H1 (cell line): ENCODE data around the gene TNS3. TPM values are rescaled to one million over a fixed set of nuclear protein-coding genes. Genes with fewer than 3 reads are reported as not detected.

Source experiments
- CTCF ChIA-PET: fragments of 300-600 bp; sonication (Branson Sonifier 250); formaldehyde crosslinking; loops from one replicate; lab custom pipeline; 2021; ENCODE audit not compliant: partially characterized antibody; lab: Charles Lee
- POLR2A ChIA-PET: fragments of 300-600 bp; sonication (Branson Sonifier 250); formaldehyde crosslinking; loops from one replicate; lab custom pipeline; 2021; ENCODE audit warnings: inconsistent platforms; ENCODE audit not compliant: partially characterized antibody; lab: Charles Lee
- DNase-seq, 2 experiments: peaks; one replicate each; pipeline versions ENCODE4 v3.0.0 to v3.0.0-alpha.2; 2010 to 2022; ENCODE audit warnings: low spot score in 2 of 2, low read depth in 1 of 2, mixed read lengths in 1 of 2
- FAIRE-seq: peaks from 2 replicates; lab custom pipeline; 2011; peaks lifted over from hg19 to GRCh38; lab: Jason Lieb, UNC
- H2AFZ ChIP-seq: 2 replicates; pipeline ENCODE4 v1.8.1; 2012; ENCODE audit warnings: low read length, inconsistent platforms
- H2AK5ac ChIP-seq: 2 replicates; pipeline ENCODE4 v1.6.1; 2013; ENCODE audit warnings: low read depth, low read length
- H2BK120ac ChIP-seq: replicated peaks from 2 replicates; pipeline ENCODE3; 2013; ENCODE audit warnings: low read depth, low read length, inconsistent platforms
- H2BK12ac ChIP-seq: 2 replicates; pipeline ENCODE4 v1.6.1; 2013; ENCODE audit warnings: low read depth, low read length
- H2BK15ac ChIP-seq: 2 replicates; pipeline ENCODE4 v1.6.1; 2013; ENCODE audit warnings: low read length
- H2BK20ac ChIP-seq: 2 replicates; pipeline ENCODE4 v1.6.1; 2013; ENCODE audit warnings: low read length
- H2BK5ac ChIP-seq: 2 replicates; pipeline ENCODE4 v1.6.1; 2013; ENCODE audit warnings: low read depth, low read length
- H3K14ac ChIP-seq: 2 replicates; pipeline ENCODE4 v1.6.1; 2013; ENCODE audit warnings: inconsistent platforms; ENCODE audit not compliant: insufficient read length
- H3K18ac ChIP-seq: 2 replicates; pipeline ENCODE4 v1.6.1; 2013; ENCODE audit warnings: low read length; ENCODE audit errors: extremely low read depth
- H3K23ac ChIP-seq: 2 replicates; pipeline ENCODE4 v1.6.1; 2013; ENCODE audit warnings: inconsistent platforms; ENCODE audit not compliant: insufficient read length
- H3K23me2 ChIP-seq: 2 replicates; pipeline ENCODE4 v1.6.1; 2013; ENCODE audit warnings: low read depth, low read length
- H3K27ac ChIP-seq: 2 replicates; pipeline ENCODE4 v1.6.1; 2011; ENCODE audit warnings: low read depth, low read length, inconsistent platforms
- H3K27me3 ChIP-seq, 4 experiments: replicated peaks in 1 of 4; 1 replicate in 1 of 4; 2 replicates in 3 of 4; pipeline versions ENCODE4 v1.6.1 to v1.8.1; 2011 to 2013; ENCODE audit warnings: low read length in 3 of 4, mild to moderate bottlenecking in 3 of 4, inconsistent platforms in 2 of 4, mixed read lengths in 2 of 4, moderate library complexity in 1 of 4; ENCODE audit not compliant: control insufficient read depth in 3 of 4, insufficient read depth in 3 of 4; ENCODE audit errors: extremely low read depth in 1 of 4
- H3K36me3 ChIP-seq, 4 experiments: 2 replicates each; pipeline versions ENCODE4 v1.6.1 to v1.8.1; 2011 to 2013; ENCODE audit warnings: mild to moderate bottlenecking in 4 of 4, low read length in 3 of 4, moderate library complexity in 2 of 4, control low read depth in 1 of 4, inconsistent platforms in 1 of 4; ENCODE audit not compliant: insufficient read depth in 4 of 4, control insufficient read depth in 2 of 4
- H3K4ac ChIP-seq: replicated peaks from 2 replicates; pipeline ENCODE3; 2013; ENCODE audit warnings: low read length, low read depth, mixed read lengths, inconsistent platforms; ENCODE audit not compliant: insufficient read length
- H3K4me1 ChIP-seq, 4 experiments: replicated peaks in 1 of 4; 1 replicate in 1 of 4; 2 replicates in 3 of 4; pipeline versions ENCODE4 v1.6.1 to v1.8.1; 2011 to 2013; ENCODE audit warnings: low read length in 3 of 4, inconsistent platforms in 2 of 4, mixed read lengths in 1 of 4; ENCODE audit not compliant: insufficient read depth in 4 of 4, control insufficient read depth in 3 of 4
- H3K4me2 ChIP-seq, 2 experiments: 2 replicates each; pipeline versions ENCODE4 v1.6.1 to v1.8.1; 2011 to 2013; ENCODE audit warnings: low read depth in 2 of 2, low read length in 2 of 2, control low read depth in 1 of 2, inconsistent platforms in 1 of 2, mild to moderate bottlenecking in 1 of 2; ENCODE audit not compliant: insufficient read depth in 1 of 2
- H3K4me3 ChIP-seq, 4 experiments: fragments of 200-600, 300-600 bp in 1 of 4; sonication (generic), shearing (Covaris generic), sonication (Bioruptor Twin) in 1 of 4; 2 replicates each; pipeline versions ENCODE4 v1.5.1 to v1.8.1; 2011 to 2016; ENCODE audit warnings: low read length in 4 of 4, low read depth in 3 of 4, control low read depth in 2 of 4, inconsistent platforms in 2 of 4, mild to moderate bottlenecking in 2 of 4, mixed read lengths in 1 of 4, moderate library complexity in 1 of 4; ENCODE audit not compliant: insufficient read depth in 2 of 4; ENCODE audit errors: extremely low read depth in 1 of 4
- H3K56ac ChIP-seq: replicated peaks from 2 replicates; pipeline ENCODE3; 2013; ENCODE audit warnings: low read depth, mild to moderate bottlenecking, mixed read lengths, low read length, inconsistent platforms; ENCODE audit not compliant: insufficient read length
- H3K79me1 ChIP-seq: 2 replicates; pipeline ENCODE4 v1.6.1; 2013; ENCODE audit warnings: low read depth, low read length, control low read depth
- H3K79me2 ChIP-seq, 2 experiments: 2 replicates each; pipeline versions ENCODE4 v1.6.1 to v1.8.1; 2012 to 2013; ENCODE audit warnings: low read length in 2 of 2, mild to moderate bottlenecking in 2 of 2, inconsistent platforms in 1 of 2; ENCODE audit not compliant: insufficient read depth in 2 of 2, control insufficient read depth in 1 of 2
- H3K9ac ChIP-seq, 4 experiments: replicated peaks in 1 of 4; 1 replicate in 1 of 4; 2 replicates in 3 of 4; pipeline versions ENCODE4 v1.6.1 to v1.8.1; 2011 to 2013; ENCODE audit warnings: low read depth in 3 of 4, low read length in 3 of 4, control low read depth in 2 of 4, mild to moderate bottlenecking in 2 of 4, moderate library complexity in 2 of 4, inconsistent platforms in 1 of 4; ENCODE audit errors: extremely low read depth in 1 of 4
- H3K9me3 ChIP-seq, 2 experiments: 2 replicates each; pipeline versions ENCODE4 v1.6.1 to v1.8.1; 2012 to 2013; ENCODE audit warnings: mild to moderate bottlenecking in 2 of 2, moderate library complexity in 2 of 2, control low read depth in 1 of 2, inconsistent platforms in 1 of 2, low read depth in 1 of 2, low read length in 1 of 2, mixed read lengths in 1 of 2; ENCODE audit not compliant: insufficient read depth in 2 of 2
- H4K20me1 ChIP-seq, 2 experiments: replicated peaks in 1 of 2; 2 replicates each; pipeline versions ENCODE3 to v1.8.1; 2011 to 2013; ENCODE audit warnings: inconsistent platforms in 2 of 2, low read length in 2 of 2, mild to moderate bottlenecking in 1 of 2; ENCODE audit not compliant: insufficient read depth in 2 of 2, control insufficient read depth in 1 of 2
- H4K5ac ChIP-seq: 2 replicates; pipeline ENCODE4 v1.6.1; 2013; ENCODE audit warnings: low read length, low read depth, mixed read lengths, inconsistent platforms; ENCODE audit not compliant: insufficient read length
- H4K8ac ChIP-seq: 2 replicates; pipeline ENCODE4 v1.8.0; 2013; ENCODE audit warnings: mild to moderate bottlenecking, moderate library complexity, low read length, inconsistent platforms; ENCODE audit not compliant: insufficient read depth; ENCODE audit errors: extremely low read depth
- H4K91ac ChIP-seq: replicated peaks from 2 replicates; pipeline ENCODE3; 2013; ENCODE audit warnings: low read length, mixed read lengths, inconsistent platforms; ENCODE audit not compliant: insufficient read length
- CBX8 ChIP-seq: fragments of 300-800, 300-1000 bp; sonication (generic); IDR thresholded peaks from 2 replicates; pipeline ENCODE4 v1.7.1; 2016; ENCODE audit warnings: low read depth, low read length, borderline replicate concordance
- CEBPB ChIP-seq: IDR thresholded peaks from 2 replicates; pipeline ENCODE4 v1.6.1; 2012; ENCODE audit warnings: low read depth, low read length
- CTBP2 ChIP-seq: IDR thresholded peaks from 2 replicates; pipeline ENCODE4 v1.7.0; 2011; ENCODE audit warnings: borderline replicate concordance, mild to moderate bottlenecking, moderate library complexity, mixed read lengths, low read length; ENCODE audit not compliant: insufficient read depth, insufficient read length
- NANOG ChIP-seq: IDR thresholded peaks from 2 replicates; pipeline ENCODE4 v1.6.1; 2011; ENCODE audit warnings: low read length, low read depth, mild to moderate bottlenecking, inconsistent platforms; ENCODE audit not compliant: insufficient read depth, poor library complexity, severe bottlenecking
- NRF1 ChIP-seq: IDR thresholded peaks from 2 replicates; pipeline ENCODE4 v1.6.1; 2011; ENCODE audit warnings: mild to moderate bottlenecking, low read depth, low read length, improper control_type of control experiment
- POU5F1 ChIP-seq: IDR thresholded peaks from 2 replicates; pipeline ENCODE4 v1.6.1; 2011; ENCODE audit warnings: low read depth, mild to moderate bottlenecking, low read length, moderate library complexity
- SUZ12 ChIP-seq: fragments of 200-600 bp; sonication (generic); IDR thresholded peaks from 2 replicates; pipeline ENCODE4 v1.6.1; 2012; ENCODE audit warnings: mild to moderate bottlenecking, inconsistent platforms, low read length, moderate library complexity, mixed read lengths
- WGBS, 2 experiments: shearing (Covaris generic) in 1 of 2; methylation state at CpG; one replicate each; pipeline versions ENCODE4 v1.1.6 to v1.1.7; 2013 to 2015; ENCODE audit warnings: low lambda C conversion rate in 2 of 2, mixed read lengths in 2 of 2, inconsistent platforms in 1 of 2, low coverage in 1 of 2, missing lambda C conversion rate in 1 of 2; ENCODE audit not compliant: insufficient replicate concordance in 2 of 2, insufficient coverage in 1 of 2, insufficient read length in 1 of 2; ENCODE audit errors: extremely low coverage in 1 of 2, missing lambda C conversion rate in 1 of 2; 5-methylcytosine and 5-hydroxymethylcytosine counted together
- polyA plus RNA-seq, 7 experiments: library from polyadenylated mRNA; depleted of rRNA in 3 of 7; stranded (reverse) in 5 of 7; unstranded in 2 of 7; fragments of >200 nt in 5 of 7; fragments of 200-250 nt in 2 of 7; gene quantifications; 1 replicate in 5 of 7; 2 replicates in 1 of 7; 4 replicates in 1 of 7; pipeline versions ENCODE4 v1.2.1 to v1.2.3, GENCODE V29; 2011 to 2013; ENCODE audit warnings: missing spikeins in 2 of 7, mixed read lengths in 2 of 7
- total RNA-seq: library from RNA; stranded (reverse); fragmentation: NEBNext Ultra II Directional; extraction: Animal tissue kit (Norgen Biotek cat#: 25700); gene quantifications from 2 replicates; pipeline ENCODE4 v1.2.1, GENCODE V29; 2021

TNS3 gene
- total and polyA plus RNA-seq, 2 of the 8 experiments (the other 6 are each of a cell fraction or from before 2014, with no cell fraction given) = 11.9 to 24.2 TPM

DNA sequence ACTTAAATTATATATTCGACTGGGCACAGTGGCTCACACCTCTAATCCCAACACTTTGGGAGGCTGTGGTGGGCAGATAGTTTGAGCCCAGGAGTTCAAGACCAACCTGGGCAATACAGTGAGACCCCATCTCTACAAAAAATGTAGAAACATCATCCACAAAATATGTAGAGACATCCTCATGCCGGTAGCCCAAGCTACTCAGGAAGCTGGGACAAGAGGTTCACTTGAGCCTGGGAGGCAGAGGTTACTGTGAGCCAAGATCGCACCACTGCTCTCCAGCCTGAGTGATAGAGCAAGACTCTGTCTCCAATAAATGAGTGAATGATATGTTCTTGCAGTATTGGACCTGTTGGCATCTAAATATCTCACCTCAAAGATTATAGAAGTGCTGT lies 22.6 kb upstream of the TNS3 start:
- H4K20me1 ChIP-seq = no peaks in the 10 kb centered on the region
- H3K18ac ChIP-seq = no peak overlapping the region
- 90% methylated on average over 3 of the region's 3 CpGs; no CpG with 5 or more reads in 1 of the 2 experiments for WGBS, 2 experiments
- TF ChIP-seq CBX8 (no peak), CEBPB (no peak), NRF1 (no peak), SUZ12 (no peak), NANOG (no peak), CTBP2 (no peak), POU5F1 (no peak)
- H2BK15ac ChIP-seq = no peak overlapping the region
- H3K36me3 ChIP-seq = no peaks in the 10 kb centered on the region
- H2BK12ac ChIP-seq = no peak overlapping the region
- no peak overlapping the region for H3K9ac ChIP-seq
- no peaks in the 10 kb centered on the region for H3K23me2 ChIP-seq
- H3K4me2 ChIP-seq = no peak overlapping the region
- H2AFZ ChIP-seq = no peak overlapping the region
- no peak overlapping the region for H3K4me3 ChIP-seq
- H3K79me2 ChIP-seq = no peaks in the 10 kb centered on the region
- H4K8ac ChIP-seq = no peak overlapping the region
- H2BK20ac ChIP-seq = no peak overlapping the region
- DNase-seq (no peak), FAIRE-seq (no peak)
- no peak overlapping the region for H2BK5ac ChIP-seq
- H3K14ac ChIP-seq = no peak overlapping the region
- H3K27ac ChIP-seq = no peak overlapping the region
- no peak overlapping the region for H2AK5ac ChIP-seq
- H3K23ac ChIP-seq = no peak overlapping the region
- H2BK120ac ChIP-seq = no peak overlapping the region
- no peak overlapping the region for H3K4ac ChIP-seq
- H3K27me3 ChIP-seq = no peaks in the 10 kb centered on the region
- H4K91ac ChIP-seq = no peak overlapping the region
- H3K56ac ChIP-seq = no peak overlapping the region
- CTCF ChIA-PET = no interaction called here
- no peaks in the 10 kb centered on the region for H3K9me3 ChIP-seq
- POLR2A ChIA-PET = no interaction called here
- no peaks in the 10 kb centered on the region for H3K79me1 ChIP-seq
- H4K5ac ChIP-seq = no peak overlapping the region
- H3K4me1 ChIP-seq = no peaks in the 10 kb centered on the region
